WTC11 (cell line): ENCODE results near the gene PODN.

Source experiments
- ATF1 ChIP-seq: sonication (generic); formaldehyde crosslinking; IDR thresholded peaks from 2 replicates; pipeline ENCODE4 v1.8.1; 2023; ENCODE audit warnings: mild to moderate bottlenecking, moderate library complexity, missing genetic modification reagents
- ATF2 ChIP-seq: sonication (generic); formaldehyde crosslinking; IDR thresholded peaks from 2 replicates; pipeline ENCODE4 v1.8.1; 2022; ENCODE audit warnings: low read depth, missing genetic modification reagents, borderline replicate concordance
- CTCF ChIP-seq: fragments of 200-600 bp; IDR thresholded peaks from 2 replicates; pipeline ENCODE4 v1.8.0; 2022; ENCODE audit warnings: antibody characterized with exemption
- IRF2 ChIP-seq: sonication (generic); formaldehyde crosslinking; IDR thresholded peaks from 2 replicates; pipeline ENCODE4 v1.8.0; 2022; ENCODE audit warnings: low read depth, missing genetic modification reagents, borderline replicate concordance
- NFE2L1 ChIP-seq: sonication (generic); formaldehyde crosslinking; IDR thresholded peaks from 2 replicates; pipeline ENCODE4 v1.8.1; 2023; ENCODE audit warnings: missing genetic modification reagents
- NR2C2 ChIP-seq: sonication (generic); formaldehyde crosslinking; IDR thresholded peaks from 2 replicates; pipeline ENCODE4 v1.8.0; 2022; ENCODE audit warnings: mild to moderate bottlenecking, missing genetic modification reagents
- NR3C1 ChIP-seq: sonication (generic); formaldehyde crosslinking; conservative IDR thresholded peaks from 2 replicates; pipeline ENCODE4 v1.8.1; 2023; ENCODE audit warnings: low read depth, mild to moderate bottlenecking, missing genetic modification reagents
- RELA ChIP-seq: sonication (generic); formaldehyde crosslinking; IDR thresholded peaks from 2 replicates; pipeline ENCODE4 v1.8.1; 2022; ENCODE audit warnings: missing genetic modification reagents, mild to moderate bottlenecking, borderline replicate concordance
- TEAD1 ChIP-seq: sonication (generic); formaldehyde crosslinking; IDR thresholded peaks from 2 replicates; pipeline ENCODE4 v1.8.0; 2022; ENCODE audit warnings: mild to moderate bottlenecking, missing genetic modification reagents
- ZNF121 ChIP-seq: sonication (generic); formaldehyde crosslinking; IDR thresholded peaks from 2 replicates; pipeline ENCODE4 v1.8.0; 2023; ENCODE audit warnings: missing genetic modification reagents
- ZNF263 ChIP-seq: sonication (generic); formaldehyde crosslinking; IDR thresholded peaks from 2 replicates; pipeline ENCODE4 v1.8.1; 2022; ENCODE audit warnings: low read depth, mild to moderate bottlenecking, moderate library complexity, missing genetic modification reagents
- ZNF416 ChIP-seq: fragments of 250-450 bp; sonication (Bioruptor Pico); IDR thresholded peaks from 2 replicates; pipeline ENCODE4 v1.9.0; 2021; ENCODE audit warnings: mild to moderate bottlenecking, inconsistent platforms

- TF ChIP-seq RELA (CRISPR knock-in tag) (no peak), CTCF (no peak), ZNF263 (CRISPR knock-in tag) (no peak), ATF2 (CRISPR knock-in tag) (no peak), ZNF416 (CRISPR knock-in tag) (no peak), TEAD1 (no peak), IRF2 (no peak), NR3C1 (CRISPR knock-in tag) (no peak), NFE2L1 (CRISPR knock-in tag) (no peak), NR2C2 (no peak), ZNF121 (CRISPR knock-in tag) (no peak), ATF1 (CRISPR knock-in tag) (no peak)
Observed at GRCh38 chr1:53075206-53075605, 13.2 kb downstream of the PODN start.
